Activated T-cell treated with anti-CD3 and anti-CD28 coated beads, Interleukin-2, amount 50 U/mL, for 1 hour (primary cell): ENCODE measurements around the gene USF2.

ENCODE experiments used
- DNase-seq: peaks from one replicate; pipeline ENCODE4 v3.0.0-alpha.2; 2020

Gene USF2

GRCh38 chr19:35302446-35302845 lies 33.7 kb downstream of the USF2 start:
- DNase-seq, result no peak

DNA sequence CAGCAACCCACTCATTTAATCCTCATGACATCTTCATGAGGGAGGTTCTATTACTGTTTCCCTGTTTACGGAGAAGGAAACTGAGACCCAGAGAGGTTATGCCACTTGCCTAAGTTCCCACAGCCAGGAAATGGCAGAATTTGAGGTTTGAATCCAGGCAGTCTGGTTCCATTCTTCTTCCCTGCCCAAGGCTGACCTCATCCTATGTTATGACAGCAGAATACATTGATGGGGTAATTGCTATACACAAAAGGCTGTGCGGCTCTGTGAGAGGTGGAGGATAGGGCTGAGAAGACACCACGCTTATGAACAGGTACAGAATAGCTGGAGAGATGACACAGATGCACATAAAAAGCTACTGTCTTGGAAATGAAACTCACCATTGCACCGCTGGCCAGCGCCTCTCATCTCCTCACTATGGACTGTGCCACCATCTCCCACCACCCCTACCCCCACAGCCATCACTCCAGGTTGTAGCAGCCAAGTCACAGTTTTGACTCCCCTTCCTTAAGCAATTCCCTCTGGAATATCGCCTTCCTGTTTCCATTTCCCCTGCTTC lies 34.7 kb downstream of the USF2 start:
- DNase-seq, result no peak

- DNase-seq, result no peak
Measured at GRCh38 chr19:35304036-35304435, 35.3 kb downstream of the USF2 start.

GRCh38 chr19:35305181-35305580 lies 36.4 kb downstream of the USF2 start:
- DNase-seq, result no peak

DNA sequence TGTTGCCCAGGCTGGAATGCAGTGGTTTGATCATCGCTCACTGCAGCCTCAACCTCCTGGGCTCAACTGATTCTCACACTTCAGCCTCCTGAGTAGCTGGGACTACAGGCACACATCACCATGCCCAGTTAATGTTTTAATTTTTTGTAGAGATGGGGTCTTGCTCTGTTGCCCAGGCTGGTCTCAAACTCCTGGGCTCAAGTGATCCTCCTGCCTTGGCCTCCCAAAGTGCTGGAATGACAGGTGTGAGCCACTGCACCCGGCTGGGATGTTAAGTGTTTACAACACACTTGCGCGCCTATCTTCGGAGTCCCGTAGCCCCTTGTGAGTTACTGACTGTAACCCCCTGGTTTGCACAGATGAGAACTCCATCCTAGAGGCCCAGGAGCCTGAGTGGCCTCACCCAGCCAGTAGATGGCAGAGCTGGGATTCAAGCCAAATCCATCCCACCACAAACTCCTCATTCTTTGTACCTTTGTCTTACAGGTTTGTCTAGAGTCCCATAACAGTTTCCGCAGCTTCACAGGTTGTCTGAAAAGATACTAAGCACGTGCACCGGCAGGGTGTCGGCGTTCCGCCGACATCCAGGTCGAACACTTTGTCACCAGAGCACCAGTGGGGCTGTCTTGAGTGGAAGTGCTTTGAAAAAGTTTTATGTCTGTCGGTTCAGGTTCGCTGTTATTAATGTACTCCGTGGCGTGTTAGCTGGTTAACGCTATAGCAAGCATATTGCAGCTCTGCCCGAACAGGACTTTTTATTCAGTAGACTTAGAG lies 37.9 kb downstream of the USF2 start:
- DNase-seq, result no peak

GRCh38 chr19:35307931-35308330 lies 39.2 kb downstream of the USF2 start:
- DNase-seq, result no peak

DNA sequence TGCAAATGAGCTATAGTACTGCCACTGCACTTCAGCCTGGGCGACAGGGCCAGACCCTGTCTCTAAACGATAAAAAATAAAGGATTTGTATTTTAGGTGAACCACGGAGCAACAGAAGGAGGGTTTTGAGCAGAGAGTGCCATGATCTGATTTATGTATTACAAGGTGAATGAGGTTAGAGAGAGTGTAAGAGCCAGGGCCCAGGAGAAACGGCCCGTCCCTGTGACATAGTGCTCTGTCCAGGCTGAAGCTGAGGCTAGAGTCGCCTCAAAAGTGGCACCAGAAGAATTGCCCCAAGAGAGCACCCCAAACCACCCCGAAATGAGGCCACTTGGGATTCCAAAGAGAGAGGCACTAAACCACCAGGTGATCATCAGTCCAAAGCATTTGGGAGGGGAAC lies 40.1 kb downstream of the USF2 start:
- DNase-seq, result no peak

DNA sequence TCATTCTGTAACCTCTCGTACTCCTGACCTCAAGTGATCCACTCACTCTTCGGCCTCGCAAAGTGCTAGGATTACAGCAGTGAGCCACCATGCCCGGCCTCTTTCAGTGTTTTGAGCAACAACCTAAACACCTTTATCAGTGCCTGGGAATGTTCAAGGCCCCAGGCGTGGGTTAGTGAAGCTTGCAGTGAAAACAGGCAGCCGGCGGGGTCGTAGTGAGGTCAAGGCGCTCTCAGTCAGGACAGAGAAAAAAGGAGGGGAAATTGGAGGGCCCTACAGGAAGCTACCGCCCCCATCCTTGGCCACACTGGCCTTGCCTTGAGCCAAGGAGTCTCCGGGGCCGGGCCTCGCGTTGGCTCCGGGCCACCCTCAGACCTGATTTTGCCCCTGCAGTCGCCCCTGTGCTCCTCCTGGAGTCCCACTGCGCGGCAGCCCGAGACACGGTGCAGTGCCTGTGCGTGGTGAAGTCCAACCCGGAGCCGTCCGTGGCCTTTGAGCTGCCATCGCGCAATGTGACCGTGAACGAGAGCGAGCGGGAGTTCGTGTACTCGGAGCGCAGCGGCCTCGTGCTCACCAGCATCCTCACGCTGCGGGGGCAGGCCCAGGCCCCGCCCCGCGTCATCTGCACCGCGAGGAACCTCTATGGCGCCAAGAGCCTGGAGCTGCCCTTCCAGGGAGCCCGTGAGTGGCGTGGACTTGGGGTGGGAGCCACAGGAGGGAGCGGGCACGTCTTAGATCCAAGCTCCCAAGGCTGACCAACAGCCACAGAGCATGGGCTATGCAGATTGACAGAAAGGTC lies 40.9 kb downstream of the USF2 start:
- no peak for DNase-seq

- no peak for DNase-seq
Measured at GRCh38 chr19:35310331-35310730, 41.6 kb downstream of the USF2 start.

DNA sequence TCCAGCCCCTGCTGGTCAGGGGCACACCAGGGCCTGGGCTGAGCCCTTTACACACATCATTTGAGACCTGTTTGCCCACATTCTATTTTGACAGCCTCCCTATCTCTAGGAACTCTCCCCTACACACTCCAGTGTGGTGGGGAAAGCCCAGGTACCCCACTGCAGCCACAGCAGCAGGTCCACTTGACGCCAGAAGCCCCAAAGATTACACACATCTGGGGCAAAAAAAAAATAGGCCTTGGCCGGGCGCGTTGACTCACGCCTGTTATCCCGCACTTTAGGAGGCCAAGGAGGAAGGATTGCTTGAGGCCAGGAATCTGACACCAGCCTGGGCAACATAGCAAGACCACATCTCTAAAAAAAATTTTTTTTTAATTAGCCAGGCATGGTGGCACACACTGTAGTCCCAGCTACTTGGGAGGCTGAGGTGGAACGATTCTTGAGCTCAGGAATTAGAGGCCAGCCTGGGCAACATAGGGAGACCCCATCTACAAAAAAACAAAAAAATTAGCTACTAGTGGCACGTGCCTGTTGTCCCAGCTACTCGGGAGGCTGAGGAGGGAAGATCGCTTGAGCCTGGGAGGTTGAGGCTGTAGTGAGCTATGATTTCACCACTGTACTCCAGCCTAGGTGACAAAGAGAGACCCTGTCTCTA lies 42.2 kb downstream of the USF2 start:
- no peak for DNase-seq

GRCh38 chr19:35311901-35312665 lies 43.3 kb downstream of the USF2 start:
- DNase-seq, result no peak

GRCh38 chr19:35313587-35313986 lies 44.8 kb downstream of the USF2 start:
- no peak for DNase-seq

- no peak for DNase-seq
Measured at GRCh38 chr19:35314031-35314430, 45.3 kb downstream of the USF2 start.

- no peak for DNase-seq
Measured at GRCh38 chr19:35314858-35315470, 46.2 kb downstream of the USF2 start.

GRCh38 chr19:35315883-35316282 lies 47.1 kb downstream of the USF2 start:
- no peak for DNase-seq

GRCh38 chr19:35316560-35316959 lies 47.8 kb downstream of the USF2 start:
- DNase-seq, result no peak

DNA sequence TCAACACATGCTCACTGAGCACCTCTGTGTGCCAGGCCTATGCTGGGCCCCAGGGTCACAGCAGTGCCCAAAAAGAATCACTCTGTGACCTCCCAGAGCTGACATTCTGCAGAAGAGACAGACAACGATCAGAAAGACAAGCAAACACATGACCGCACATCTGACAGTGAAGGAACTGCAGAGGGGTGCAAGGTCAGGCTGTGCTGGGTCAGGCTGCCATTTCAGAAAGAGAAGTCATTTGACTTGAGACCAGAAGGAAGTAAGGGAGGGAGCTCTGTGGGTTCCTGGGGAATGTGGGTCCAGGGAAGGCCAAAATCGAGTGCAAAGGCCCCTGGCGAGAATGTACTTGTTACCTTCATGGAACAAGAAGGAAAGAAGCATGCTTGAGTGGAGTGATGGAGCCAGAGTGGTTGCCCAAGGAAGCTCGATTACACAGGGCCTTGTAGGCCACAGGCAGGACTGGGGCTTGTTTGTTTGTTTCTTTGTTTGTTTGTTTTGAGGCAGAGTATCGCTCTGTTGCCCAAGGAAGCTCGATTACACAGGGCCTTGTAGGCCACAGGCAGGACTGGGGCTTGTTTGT lies 48.8 kb downstream of the USF2 start:
- no peak for DNase-seq

DNA sequence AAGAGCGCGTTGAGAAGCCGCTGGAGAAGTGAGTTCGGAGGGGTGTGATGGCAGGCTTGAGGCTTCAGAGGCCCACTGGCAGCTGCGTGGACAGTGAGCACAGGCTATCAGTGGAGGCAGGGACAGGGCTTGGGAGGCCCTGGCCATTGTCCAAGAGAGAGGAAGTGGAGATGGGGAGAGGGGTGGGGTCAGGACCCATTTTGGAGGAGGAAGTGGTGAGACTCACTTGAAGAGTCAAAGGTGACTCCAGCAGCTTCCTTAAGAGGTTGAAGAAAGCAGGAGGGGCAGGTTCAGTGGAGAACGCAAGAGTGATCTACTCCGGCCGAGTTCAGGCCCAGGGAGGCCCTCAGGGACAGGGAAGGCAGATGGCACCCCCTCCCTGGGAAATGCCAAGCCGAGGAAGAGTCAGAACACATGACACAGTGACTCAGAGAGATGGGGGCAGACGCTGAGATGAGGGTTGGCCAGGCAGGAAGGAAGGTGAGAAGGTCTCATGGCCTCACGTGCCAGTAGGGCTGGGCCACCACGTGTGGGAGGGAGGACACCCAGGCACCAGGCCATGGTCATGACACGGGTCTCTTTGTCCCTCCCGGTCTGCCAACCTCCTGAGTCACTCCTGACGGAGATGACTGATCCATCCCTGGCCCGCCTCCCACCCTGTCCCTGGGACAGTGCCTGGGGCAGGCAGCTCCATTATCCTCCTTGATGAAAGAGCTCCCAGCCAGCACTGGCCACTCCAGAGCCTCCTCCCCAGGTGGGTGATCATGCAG lies 50.1 kb downstream of the USF2 start:
- no peak for DNase-seq

DNA sequence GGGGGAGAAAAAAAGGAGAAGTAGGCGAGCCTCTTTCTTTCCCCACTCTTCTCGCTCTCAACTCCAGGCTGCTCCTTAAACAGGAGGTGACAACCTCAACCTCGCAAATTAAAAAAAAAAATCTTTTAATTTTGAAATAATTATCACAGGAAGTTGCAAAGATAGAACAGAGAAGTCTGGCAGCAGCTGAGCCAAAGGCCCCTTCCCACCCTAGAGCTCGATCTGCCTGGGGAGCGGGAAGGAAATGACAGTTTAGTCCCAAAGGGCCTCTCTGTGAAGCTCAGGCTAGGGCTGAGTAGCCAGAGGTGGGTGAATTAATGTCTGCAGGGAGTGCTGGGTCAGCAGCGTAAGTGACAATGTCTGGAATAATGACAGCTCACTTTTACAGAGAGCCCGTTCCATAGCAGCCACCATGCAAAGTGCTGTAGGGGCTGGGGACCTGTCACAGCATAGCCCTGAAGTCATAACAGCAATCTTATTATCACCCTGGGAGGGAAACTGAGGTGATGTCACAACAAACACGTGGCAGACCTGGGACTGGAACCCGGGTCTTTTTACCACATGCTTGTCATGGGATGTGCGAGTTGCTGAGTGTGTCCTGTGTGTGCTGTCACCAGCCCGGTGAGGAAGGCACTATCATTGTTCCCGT lies 51.4 kb downstream of the USF2 start:
- DNase-seq, result no peak

GRCh38 chr19:35321291-35321690 lies 52.5 kb downstream of the USF2 start:
- no peak for DNase-seq

DNA sequence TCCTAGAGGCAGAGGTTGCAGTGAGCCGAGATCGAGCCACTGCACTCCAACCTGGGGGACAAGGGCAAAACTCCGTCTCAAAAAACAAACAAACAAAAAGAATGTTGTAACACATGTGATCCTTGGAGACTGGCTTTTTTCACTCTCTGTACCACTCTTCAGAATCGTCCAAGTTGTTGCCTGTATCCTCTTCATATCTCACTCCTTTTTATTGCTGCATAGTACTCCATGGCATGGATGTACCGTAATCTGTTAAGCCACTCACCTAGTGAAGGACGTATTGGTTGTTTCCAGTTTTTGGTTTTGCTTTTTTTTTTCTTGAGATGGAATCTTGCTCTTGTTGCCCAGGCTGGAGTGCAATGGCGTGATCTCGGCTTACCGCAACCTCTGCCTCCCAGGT lies 53.3 kb downstream of the USF2 start:
- no peak for DNase-seq
